Trophoblast cell (in vitro differentiated cells and primary cell): ENCODE measurements around the gene RNFT2.

Experiments used
- DNase-seq, 2 donors: peaks; one replicate each; pipeline ENCODE4 v3.0.0-alpha.2; 2016
- H2AFZ ChIP-seq: 2 replicates; pipeline ENCODE4 v1.6.1; 2013; ENCODE audit warnings: low read length, moderate library complexity, mild to moderate bottlenecking; ENCODE audit not compliant: insufficient read depth, poor library complexity
- H2AK5ac ChIP-seq: 2 replicates; pipeline ENCODE4 v1.6.1; 2013; ENCODE audit warnings: mild to moderate bottlenecking, low read length
- H2BK120ac ChIP-seq: 2 replicates; pipeline ENCODE4 v1.6.1; 2013; ENCODE audit warnings: low read length, mild to moderate bottlenecking, moderate library complexity; ENCODE audit not compliant: insufficient read depth, poor library complexity
- H2BK12ac ChIP-seq: 2 replicates; pipeline ENCODE4 v1.6.1; 2013; ENCODE audit warnings: mild to moderate bottlenecking, low read length, moderate library complexity
- H2BK5ac ChIP-seq: 2 replicates; pipeline ENCODE4 v1.6.1; 2013; ENCODE audit warnings: low read length, low read depth, moderate library complexity, mild to moderate bottlenecking; ENCODE audit not compliant: poor library complexity
- H3K14ac ChIP-seq: 2 replicates; pipeline ENCODE4 v1.6.1; 2013; ENCODE audit warnings: mild to moderate bottlenecking, low read length
- H3K18ac ChIP-seq: 2 replicates; pipeline ENCODE4 v1.6.1; 2013; ENCODE audit warnings: mild to moderate bottlenecking, low read length
- H3K23ac ChIP-seq: 2 replicates; pipeline ENCODE4 v1.6.1; 2013; ENCODE audit warnings: low read length
- H3K27ac ChIP-seq: 2 replicates; pipeline ENCODE4 v1.5.1; 2013; ENCODE audit warnings: low read depth, mild to moderate bottlenecking, inconsistent platforms, low read length, moderate library complexity
- H3K27me3 ChIP-seq: 2 replicates; pipeline ENCODE4 v1.6.1; 2013; ENCODE audit warnings: inconsistent platforms, mild to moderate bottlenecking, low read length, moderate library complexity; ENCODE audit not compliant: insufficient read depth
- H3K36me3 ChIP-seq, 2 experiments: 1 replicate in 1 of 2; 2 replicates in 1 of 2; pipeline ENCODE4 v1.6.1; 2013; ENCODE audit warnings: low read length in 2 of 2, mild to moderate bottlenecking in 2 of 2, moderate library complexity in 1 of 2; ENCODE audit not compliant: insufficient read depth in 2 of 2, control insufficient read depth in 1 of 2
- H3K4ac ChIP-seq: 2 replicates; pipeline ENCODE4 v1.6.1; 2013; ENCODE audit warnings: low read depth, mild to moderate bottlenecking, low read length, moderate library complexity
- H3K4me1 ChIP-seq, 2 experiments: 1 replicate in 1 of 2; 2 replicates in 1 of 2; pipeline ENCODE4 v1.6.1; 2013; ENCODE audit warnings: low read length in 2 of 2, mild to moderate bottlenecking in 2 of 2, moderate library complexity in 1 of 2; ENCODE audit not compliant: insufficient read depth in 2 of 2, control insufficient read depth in 1 of 2
- H3K4me2 ChIP-seq: 2 replicates; pipeline ENCODE4 v1.6.1; 2013; ENCODE audit warnings: inconsistent platforms, mild to moderate bottlenecking, low read length, moderate library complexity
- H3K4me3 ChIP-seq: 2 replicates; pipeline ENCODE4 v1.5.1; 2013; ENCODE audit warnings: mild to moderate bottlenecking, low read depth, low read length, inconsistent platforms
- H3K79me1 ChIP-seq: one replicate; pipeline ENCODE4 v1.6.1; 2013; ENCODE audit warnings: low read length
- H3K79me2 ChIP-seq: 2 replicates; pipeline ENCODE4 v1.6.1; 2013; ENCODE audit warnings: low read length, mild to moderate bottlenecking; ENCODE audit not compliant: control insufficient read depth, insufficient read depth, poor library complexity
- H3K9ac ChIP-seq: 2 replicates; pipeline ENCODE4 v1.6.1; 2013; ENCODE audit warnings: mild to moderate bottlenecking, low read length
- H3K9me3 ChIP-seq: 2 replicates; pipeline ENCODE4 v1.6.1; 2013; ENCODE audit warnings: low read depth, mild to moderate bottlenecking, control low read depth, inconsistent platforms, low read length; ENCODE audit not compliant: insufficient read depth
- H4K12ac ChIP-seq: 2 replicates; pipeline ENCODE4 v1.6.1; 2013; ENCODE audit warnings: low read depth, mild to moderate bottlenecking, low read length, moderate library complexity
- H4K8ac ChIP-seq: 2 replicates; pipeline ENCODE4 v1.6.1; 2013; ENCODE audit warnings: low read depth, mild to moderate bottlenecking, low read length, moderate library complexity
- H4K91ac ChIP-seq: one replicate; pipeline ENCODE4 v1.6.1; 2013; ENCODE audit warnings: low read depth, mild to moderate bottlenecking, low read length, moderate library complexity
- WGBS: extraction: QIAGEN DNeasy Blood & Tissue Kit; methylation state at CpG from one replicate; pipeline ENCODE4 v1.1.7; 2013; ENCODE audit warnings: missing lambda C conversion rate; ENCODE audit not compliant: insufficient read length, insufficient coverage; ENCODE audit errors: extremely low coverage; 5-methylcytosine and 5-hydroxymethylcytosine counted together

RNFT2 gene

GRCh38 chr12:116876151-116876869 is 138.2 kb downstream of the RNFT2 start:
- no peaks in the 10 kb centered on the region for H3K79me2 ChIP-seq
- no peak overlapping the region for H3K4ac ChIP-seq
- H3K4me3 ChIP-seq = no peak overlapping the region
- H3K4me2 ChIP-seq = peak overlapping the region; percentile 13
- peaks cover 28% of the 10 kb centered on the region for H3K27me3 ChIP-seq
- no peak overlapping the region for H2BK120ac ChIP-seq
- no CpG with 5 or more reads among the region's 19 CpGs for WGBS
- H3K4me1 ChIP-seq = peaks cover 16 to 22% of the 10 kb centered on the region in 2 experiments
- no peaks in the 10 kb centered on the region for H3K79me1 ChIP-seq
- H3K23ac ChIP-seq = no peak overlapping the region
- no peak for DNase-seq
- no peak overlapping the region for H4K12ac ChIP-seq
- peaks cover 3% of the 10 kb centered on the region for H3K9me3 ChIP-seq
- H3K36me3 ChIP-seq = no peaks in the 10 kb centered on the region
- H2AFZ ChIP-seq = no peak overlapping the region
- no peak overlapping the region for H2BK5ac ChIP-seq
- no peak overlapping the region for H3K14ac ChIP-seq
- H3K27ac ChIP-seq = no peak overlapping the region
- peak overlapping the region; percentile 22 for H4K8ac ChIP-seq
- H4K91ac ChIP-seq = no peak overlapping the region
- H3K18ac ChIP-seq = no peak overlapping the region
- no peak overlapping the region for H2BK12ac ChIP-seq
- no peak overlapping the region for H2AK5ac ChIP-seq
- no peak overlapping the region for H3K9ac ChIP-seq

- H4K12ac ChIP-seq = no peak overlapping the region
- no peak overlapping the region for H3K18ac ChIP-seq
- no peaks in the 10 kb centered on the region for H3K79me1 ChIP-seq
- peaks cover 3% of the 10 kb centered on the region for H3K9me3 ChIP-seq
- H3K4me3 ChIP-seq = peak overlapping the region; percentile 5
- no peak overlapping the region for H2BK5ac ChIP-seq
- no CpG with 5 or more reads among the region's 55 CpGs for WGBS
- H3K79me2 ChIP-seq = no peaks in the 10 kb centered on the region
- H4K8ac ChIP-seq = no peak overlapping the region
- H3K4me2 ChIP-seq = peak overlapping the region; percentile 59
- H3K4ac ChIP-seq = no peak overlapping the region
- H2AFZ ChIP-seq = no peak overlapping the region
- peak; percentile 84 to 87 for DNase-seq
- H3K36me3 ChIP-seq = no peaks in the 10 kb centered on the region
- H2BK120ac ChIP-seq = no peak overlapping the region
- H3K14ac ChIP-seq = no peak overlapping the region
- no peak overlapping the region for H3K23ac ChIP-seq
- H4K91ac ChIP-seq = no peak overlapping the region
- peaks cover 20 to 22% of the 10 kb centered on the region in 2 experiments for H3K4me1 ChIP-seq
- peaks cover 48% of the 10 kb centered on the region for H3K27me3 ChIP-seq
- H3K9ac ChIP-seq = no peak overlapping the region
- H2BK12ac ChIP-seq = no peak overlapping the region
- no peak overlapping the region for H2AK5ac ChIP-seq
- H3K27ac ChIP-seq = no peak overlapping the region
These were observed 140.7 kb downstream of the RNFT2 start for GRCh38 chr12:116878567-116879508.

DNA sequence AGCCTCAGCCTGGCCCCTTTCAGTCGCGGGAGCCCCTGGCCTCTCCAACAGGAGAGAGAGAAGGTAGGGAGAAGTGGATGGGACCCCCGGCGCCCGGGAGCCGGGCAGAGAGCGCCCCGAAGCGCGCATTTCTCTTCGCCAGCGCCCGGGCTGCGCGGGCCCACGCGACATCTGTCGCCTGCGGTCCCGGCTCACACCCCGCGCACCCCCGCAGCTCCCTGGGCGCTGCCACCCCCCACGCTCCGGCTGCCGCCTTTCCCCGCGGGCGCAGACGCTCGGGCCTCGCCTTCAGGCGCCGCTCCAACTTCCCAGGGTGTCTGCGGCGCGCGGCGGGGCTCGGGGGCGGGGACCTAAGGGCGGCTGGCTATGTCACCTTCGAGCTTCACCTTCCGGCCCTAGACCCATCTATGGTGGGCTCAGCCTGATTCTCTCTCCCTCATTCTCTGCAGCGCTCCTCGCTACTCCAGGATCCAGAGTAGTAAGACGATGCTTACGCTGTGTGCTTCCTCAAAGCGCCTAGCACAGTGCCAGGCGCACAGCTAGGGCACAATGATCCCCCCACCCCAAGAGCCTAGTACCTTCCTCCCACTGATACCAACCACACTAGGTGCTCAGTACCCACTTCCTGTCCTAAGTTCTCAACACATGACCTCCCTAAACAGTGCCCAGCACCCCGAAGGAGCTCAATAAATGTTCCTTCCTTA is 141.5 kb downstream of the RNFT2 start:
- Histone ChIP-seq H3K4ac (no peak overlapping the region), H3K36me3 (no peaks in the 10 kb centered on the region), H3K27me3 (peaks cover 48% of the 10 kb centered on the region), H3K18ac (no peak overlapping the region), H3K14ac (no peak overlapping the region), H3K4me3 (no peak overlapping the region), H3K23ac (no peak overlapping the region), H3K9me3 (peaks cover 1% of the 10 kb centered on the region), H3K27ac (no peak overlapping the region), H2BK120ac (no peak overlapping the region), H3K79me1 (no peaks in the 10 kb centered on the region), H4K12ac (no peak overlapping the region), H4K8ac (no peak overlapping the region), H3K79me2 (no peaks in the 10 kb centered on the region), H2BK5ac (no peak overlapping the region), H2AFZ (no peak overlapping the region), H3K9ac (no peak overlapping the region), H2BK12ac (no peak overlapping the region), H2AK5ac (no peak overlapping the region), H4K91ac (no peak overlapping the region), H3K4me2 (peak overlapping the region; percentile 59), H3K4me1 (peaks cover 20 to 22% of the 10 kb centered on the region in 2 experiments)
- WGBS = no CpG with 5 or more reads among the region's 52 CpGs
- peak in 1 of 2 donors; percentile 21 for DNase-seq

- WGBS = no CpG with 5 or more reads among the region's 21 CpGs
- Histone ChIP-seq H4K12ac (no peak overlapping the region), H2AK5ac (no peak overlapping the region), H3K27ac (no peak overlapping the region), H3K27me3 (peaks cover 48% of the 10 kb centered on the region), H3K36me3 (no peaks in the 10 kb centered on the region), H3K79me2 (no peaks in the 10 kb centered on the region), H4K8ac (no peak overlapping the region), H3K4me3 (no peak overlapping the region), H2BK120ac (no peak overlapping the region), H3K23ac (no peak overlapping the region), H3K4me2 (peak overlapping the region; percentile 99), H3K9ac (no peak overlapping the region), H3K4me1 (peaks cover 20 to 22% of the 10 kb centered on the region in 2 experiments), H3K9me3 (no peaks in the 10 kb centered on the region), H3K4ac (no peak overlapping the region), H3K79me1 (no peaks in the 10 kb centered on the region), H3K14ac (no peak overlapping the region), H2AFZ (no peak overlapping the region), H2BK12ac (no peak overlapping the region), H3K18ac (no peak overlapping the region), H4K91ac (no peak overlapping the region), H2BK5ac (no peak overlapping the region)
- DNase-seq = peak in 1 of 2 donors; percentile 17
These were observed 142.2 kb downstream of the RNFT2 start for GRCh38 chr12:116880213-116880816.
